ENCODE measurements around the gene ZNF710. TPM values are rescaled to one million over a fixed set of nuclear protein-coding genes. Genes with fewer than 3 reads are reported as not detected.

ZNF710 gene
- polyA plus RNA-seq, 4 donors: 15.9 to 21.5 (median 16.9) TPM

Other genes starting within 250 kb of the ZNF710 start
- gene MESP2, start 225.0 kb upstream of the ZNF710 start, polyA plus RNA-seq (ENCODE audit: insufficient read length in 4 of 4): under 1 TPM; 0.24 to 0.96 (median 0.36) TPM
- gene ANPEP, start 186.5 kb upstream of the ZNF710 start, polyA plus RNA-seq (ENCODE audit: insufficient read length in 4 of 4): 100 to 1,000 TPM in 1 of 4 donors, 10 to 100 TPM in 3; 44.0 to 113 (median 70.0) TPM
- 10 to 100 TPM; 25.7 to 50.1 (median 43.7) TPM for gene AP3S2, start 107.3 kb upstream of the ZNF710 start, polyA plus RNA-seq (ENCODE audit: insufficient read length in 4 of 4)
- gene ARPIN, start 88.4 kb upstream of the ZNF710 start, polyA plus RNA-seq (ENCODE audit: insufficient read length in 4 of 4): 10 to 100 TPM; 27.1 to 30.6 (median 30.0) TPM
- gene IDH2, start 101.1 kb downstream of the ZNF710 start, polyA plus RNA-seq (ENCODE audit: insufficient read length in 4 of 4): 100 to 1,000 TPM in 3 of 4 donors, 10 to 100 TPM in 1; 81.7 to 201 (median 190) TPM
- 10 to 100 TPM; 15.6 to 50.5 (median 36.1) TPM for gene SEMA4B, start 200.0 kb downstream of the ZNF710 start, polyA plus RNA-seq (ENCODE audit: insufficient read length in 4 of 4)
- 10 to 100 TPM; 27.8 to 59.9 (median 53.0) TPM for gene CIB1, start 232.6 kb downstream of the ZNF710 start, polyA plus RNA-seq (ENCODE audit: insufficient read length in 4 of 4)
- gene GDPGP1, start 232.9 kb downstream of the ZNF710 start, polyA plus RNA-seq (ENCODE audit: insufficient read length in 4 of 4): 1 to 10 TPM; 2.2 to 5.0 (median 4.2) TPM
- under 1 TPM; 0.31 to 0.37 (median 0.35) TPM for gene TTLL13, start 248.2 kb downstream of the ZNF710 start, polyA plus RNA-seq (ENCODE audit: insufficient read length in 4 of 4)

All from left renal pelvis (tissue), 4 donors.